SIG-M5 treated with dmso at 0.1 percent for 504 hours (cell line): Measurements from ENCODE around the gene STRA6.
A peak's percentile ranks its signal among the peaks of the same experiment; 100 is the strongest.

ENCODE experiments used
- DNase-seq: peaks from one replicate; lab custom pipeline; 2025; ENCODE audit not compliant: unreplicated experiment; lab: John Stamatoyannopoulos, UW

Gene STRA6

GRCh38 chr15:74202452-74203401 lies at the start of gene STRA6:
TSS of gene STRA6 (minus strand) at chr15:74202787. CDS start at chr15:74202267, 520 bp downstream.
- peak; percentile 25 for DNase-seq

- DNase-seq, result no peak
Observed at GRCh38 chr15:74252291-74252690, 49.7 kb upstream of the STRA6 start.

- DNase-seq, result no peak
Observed at GRCh38 chr15:74251131-74251811, 48.7 kb upstream of the STRA6 start.

- no peak for DNase-seq
Observed at GRCh38 chr15:74250266-74250665, 47.7 kb upstream of the STRA6 start.

- DNase-seq, result peak; percentile 9
Observed at GRCh38 chr15:74245342-74245931, 42.9 kb upstream of the STRA6 start.

- no peak for DNase-seq
Observed at GRCh38 chr15:74244822-74245341, 42.3 kb upstream of the STRA6 start.

- no peak for DNase-seq
Observed at GRCh38 chr15:74243431-74243830, 40.8 kb upstream of the STRA6 start.

- DNase-seq, result no peak
Observed at GRCh38 chr15:74242441-74243185, 40.0 kb upstream of the STRA6 start.

- DNase-seq, result no peak
Observed at GRCh38 chr15:74240897-74241614, 38.5 kb upstream of the STRA6 start.

- peak; percentile 65 for DNase-seq
Observed at GRCh38 chr15:74240002-74240568, 37.5 kb upstream of the STRA6 start.

- DNase-seq, result no peak
Observed at GRCh38 chr15:74239051-74239705, 36.6 kb upstream of the STRA6 start.

GRCh38 chr15:74235962-74236361 lies 33.4 kb upstream of the STRA6 start, which contains the start of gene CCDC33:
TSS of gene CCDC33 (plus strand) at chr15:74236326. CDS start at chr15:74236720, 394 bp downstream.
- peak; percentile 63 for DNase-seq

GRCh38 chr15:74234598-74234875 lies 31.9 kb upstream of the STRA6 start:
- no peak for DNase-seq

- no peak for DNase-seq
Observed at GRCh38 chr15:74233851-74234597, 31.4 kb upstream of the STRA6 start.

- DNase-seq, result no peak
Observed at GRCh38 chr15:74233373-74233772, 30.8 kb upstream of the STRA6 start.

GRCh38 chr15:74231475-74231874 lies 28.9 kb upstream of the STRA6 start:
- DNase-seq, result no peak

GRCh38 chr15:74229686-74230085 lies 27.1 kb upstream of the STRA6 start:
- no peak for DNase-seq

GRCh38 chr15:74228723-74229081 lies 26.1 kb upstream of the STRA6 start:
- no peak for DNase-seq
